Hepatic stellate cell (primary cell): ENCODE results near the gene APC.
"Not testable (repeated sequence)": the region's sequence is repeated elsewhere in the genome, so short reads cannot be mapped to it uniquely, and the experiment has no call there.

Experiments
- DNase-seq: peaks from one replicate; pipeline ENCODE4 v3.0.0; 2011; ENCODE audit warnings: low spot score

APC gene

DNA sequence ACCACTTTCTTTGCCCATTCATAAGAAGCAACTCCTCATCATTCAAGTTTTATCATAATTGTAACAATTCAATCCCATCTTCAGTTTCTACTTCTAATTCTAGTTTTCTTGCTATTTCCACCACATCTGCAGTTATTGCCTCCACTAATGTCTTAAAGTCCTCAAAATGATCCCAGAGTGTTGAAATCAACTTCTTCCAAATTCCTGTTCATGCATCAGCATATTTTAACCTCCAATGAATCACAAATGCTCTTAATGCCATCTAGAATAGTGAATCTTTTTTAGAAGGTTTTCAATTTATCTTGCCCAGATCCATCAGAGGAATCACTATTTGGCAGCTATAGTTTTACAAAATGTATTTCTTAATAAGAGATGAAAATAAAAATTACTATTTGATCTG, 120.2 kb downstream of the APC start:
- no peak for DNase-seq

DNA sequence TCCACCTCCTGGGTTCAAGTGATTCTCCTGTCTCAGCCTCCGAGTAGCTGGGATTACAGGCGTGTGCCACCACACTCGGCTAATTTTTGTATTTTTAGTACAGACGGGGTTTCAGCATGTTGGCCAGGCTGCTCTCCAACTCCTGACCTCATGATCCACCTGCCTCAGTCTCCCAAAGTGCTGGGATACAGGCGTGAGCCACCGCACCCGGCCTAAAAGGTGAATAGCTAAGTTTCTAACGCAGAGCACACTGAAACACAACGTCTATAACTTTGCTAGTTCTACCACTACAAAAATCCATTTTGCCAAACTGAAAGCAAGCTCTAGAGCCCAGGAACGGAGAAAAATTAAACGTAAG, 122.9 kb downstream of the APC start:
- DNase-seq: not testable (repeated sequence)

DNA sequence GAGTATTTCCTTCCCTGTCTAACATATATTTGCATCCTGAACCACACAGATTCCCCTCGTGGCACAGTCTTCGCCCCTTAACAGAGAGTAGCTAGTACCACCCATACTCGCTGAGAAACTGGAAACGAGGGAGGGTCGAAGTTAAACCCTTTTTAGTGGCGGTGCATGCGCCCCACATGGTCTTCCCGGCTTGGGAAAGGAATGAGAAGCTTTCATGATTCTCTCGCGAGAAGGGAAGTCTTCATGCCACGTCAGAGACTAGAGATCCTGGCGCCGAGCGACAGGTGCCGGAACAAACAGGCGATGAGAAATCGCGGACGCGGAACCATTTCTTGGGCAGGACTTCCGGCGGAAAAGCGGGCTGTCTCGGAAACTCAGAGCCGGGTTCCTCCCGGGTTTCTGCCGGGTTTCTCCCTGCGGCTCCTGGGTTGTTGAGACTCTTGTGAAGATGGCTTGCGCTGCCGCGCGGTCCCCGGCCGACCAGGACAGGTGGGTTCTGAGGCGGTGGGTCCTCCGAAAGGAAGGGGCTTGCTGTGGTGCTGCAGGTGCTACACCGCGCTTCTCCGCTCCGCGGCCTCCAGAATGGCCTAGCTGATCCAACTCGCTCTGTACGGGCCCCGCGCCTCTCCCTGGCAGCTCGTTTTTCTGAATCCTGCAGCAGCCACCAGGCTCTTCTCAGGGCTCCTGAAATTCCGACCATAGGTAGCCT, 123.4 kb downstream of the APC start, which contains the start of gene SRP19:
SRP19 (plus strand) TSS at position 359 of the 709 bp plus-strand sequence; CDS start at position 449, 90 bp downstream.
- DNase-seq: peak; percentile 94

DNA sequence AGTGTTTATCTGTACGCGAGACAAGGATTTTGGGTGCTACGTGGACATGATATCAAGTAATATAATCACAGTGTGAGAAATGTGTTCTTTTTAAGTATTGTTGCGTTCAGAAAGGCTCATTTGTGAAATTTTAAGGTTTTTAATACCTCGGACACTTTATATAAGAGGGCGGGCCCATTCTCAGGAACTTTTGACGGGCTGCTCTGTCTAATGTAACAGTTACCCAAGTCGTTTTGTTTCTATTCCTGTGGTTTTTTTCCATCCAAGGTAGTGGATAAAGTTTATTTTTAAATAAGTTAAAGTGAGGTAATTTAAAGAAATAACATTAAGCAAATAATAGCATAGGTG, 123.9 kb downstream of the APC start:
- DNase-seq: no peak

DNA sequence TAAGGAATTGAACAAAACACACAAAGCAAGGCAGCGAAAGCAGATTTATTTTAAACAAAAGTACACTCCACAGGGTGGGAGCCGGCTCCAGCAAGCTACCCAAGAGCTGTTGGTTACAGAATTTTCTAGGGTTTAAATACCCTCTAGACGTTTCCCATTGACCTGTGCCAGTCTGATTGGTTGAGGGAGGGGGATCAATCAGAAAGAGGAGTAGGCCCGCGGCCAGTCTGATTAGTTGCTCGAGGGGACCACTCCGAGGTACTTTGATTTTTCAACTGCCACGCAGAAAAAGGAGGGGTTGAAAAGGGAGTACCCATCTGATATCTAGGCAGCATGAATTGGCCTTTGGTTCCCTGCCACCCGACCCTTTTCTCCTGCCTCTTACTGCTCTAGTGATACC, 124.4 kb downstream of the APC start:
- no peak for DNase-seq

DNA sequence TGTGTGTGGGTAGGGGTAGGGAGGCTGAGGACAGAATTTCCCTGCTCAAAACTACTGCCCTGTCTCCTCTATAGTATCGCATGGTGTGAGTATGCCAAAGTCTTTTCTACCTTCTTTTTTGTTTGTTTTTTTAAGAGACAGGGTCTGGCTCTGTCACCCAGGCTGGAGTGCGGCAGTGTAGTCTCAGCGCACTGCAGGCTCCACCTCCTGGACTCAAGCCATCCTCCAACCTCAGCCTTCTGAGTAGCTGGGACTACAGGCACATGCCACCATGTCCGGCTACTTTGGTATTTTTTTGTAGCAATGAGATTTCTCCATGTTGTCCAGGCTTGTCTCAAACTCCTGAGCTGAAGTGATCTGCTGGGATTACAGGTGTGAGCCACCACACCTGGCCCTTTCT, 125.9 kb downstream of the APC start:
- no peak for DNase-seq

DNA sequence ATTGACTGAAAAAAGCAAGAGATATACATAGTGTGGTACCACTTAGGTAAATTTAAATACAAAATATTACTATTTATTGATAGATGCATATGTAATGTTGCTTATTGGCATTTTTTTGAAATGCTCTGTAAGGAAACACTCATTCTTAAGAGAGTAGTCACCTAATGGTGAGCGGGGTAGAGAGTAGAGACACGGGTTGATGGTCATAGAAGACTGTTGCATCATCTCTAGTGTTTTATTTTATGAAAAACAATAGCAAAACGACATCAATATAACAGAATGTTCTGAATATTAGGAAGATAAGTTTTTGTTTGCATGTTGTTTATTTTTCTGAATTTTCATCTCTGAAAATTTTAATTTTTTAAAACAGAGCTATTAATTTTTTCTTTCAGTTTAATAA, 127.4 kb downstream of the APC start:
- DNase-seq: no peak

DNA sequence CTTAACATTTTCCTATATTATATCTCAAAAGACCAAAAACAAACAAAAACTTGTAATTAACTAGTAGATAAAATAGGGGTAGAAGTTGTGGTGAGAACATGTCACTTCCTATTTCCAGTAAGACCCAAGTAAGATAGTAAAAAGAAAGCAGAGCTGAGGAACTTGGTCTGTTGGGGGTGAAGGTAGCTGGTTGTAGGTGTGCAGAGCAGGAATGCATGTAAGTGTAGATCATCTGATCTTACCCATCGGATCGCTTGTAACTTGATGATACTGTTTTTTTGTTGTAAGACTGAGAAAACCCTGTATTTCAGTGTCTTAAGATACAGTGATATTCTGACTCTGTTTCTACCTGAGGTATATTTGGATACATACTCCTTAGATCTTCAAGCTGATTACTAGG, 129.1 kb downstream of the APC start:
- no peak for DNase-seq

DNA sequence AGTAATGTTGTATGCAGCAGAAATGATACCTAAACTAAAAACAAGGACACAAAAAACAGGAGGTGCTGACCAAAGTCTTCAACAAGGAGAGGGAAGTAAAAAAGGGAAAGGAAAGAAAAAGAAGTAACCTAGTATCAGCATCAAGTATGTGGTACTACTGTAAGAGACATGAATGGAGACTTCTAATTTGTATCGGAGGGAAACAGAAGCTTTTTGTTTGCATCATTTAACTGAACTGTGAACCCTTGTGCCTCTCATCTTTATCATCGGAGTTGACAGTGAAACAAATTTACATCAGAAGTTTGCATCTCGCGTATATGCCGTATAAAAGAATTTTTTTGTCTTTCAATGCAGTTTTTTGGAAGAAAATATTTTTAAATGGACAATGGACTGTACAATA, 129.7 kb downstream of the APC start:
- no peak for DNase-seq

DNA sequence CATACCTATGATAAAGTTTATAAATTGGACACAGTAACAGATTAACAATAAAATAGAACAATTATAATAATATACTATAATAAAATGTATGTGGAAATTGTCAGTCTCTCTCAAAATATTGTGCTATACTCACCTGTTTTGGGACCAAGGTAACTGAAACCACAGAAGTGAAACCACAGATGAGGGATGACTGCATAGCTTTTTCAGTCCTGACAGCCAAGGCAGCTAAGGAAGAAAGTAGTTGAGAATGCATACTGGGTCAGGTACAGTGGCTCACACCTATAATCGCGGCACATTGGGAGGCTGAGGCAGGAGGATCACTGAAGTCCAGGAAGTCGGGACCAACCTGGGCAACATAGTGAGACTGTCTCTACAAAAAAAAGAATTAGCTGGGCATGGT, 132.3 kb downstream of the APC start:
- no peak for DNase-seq

DNA sequence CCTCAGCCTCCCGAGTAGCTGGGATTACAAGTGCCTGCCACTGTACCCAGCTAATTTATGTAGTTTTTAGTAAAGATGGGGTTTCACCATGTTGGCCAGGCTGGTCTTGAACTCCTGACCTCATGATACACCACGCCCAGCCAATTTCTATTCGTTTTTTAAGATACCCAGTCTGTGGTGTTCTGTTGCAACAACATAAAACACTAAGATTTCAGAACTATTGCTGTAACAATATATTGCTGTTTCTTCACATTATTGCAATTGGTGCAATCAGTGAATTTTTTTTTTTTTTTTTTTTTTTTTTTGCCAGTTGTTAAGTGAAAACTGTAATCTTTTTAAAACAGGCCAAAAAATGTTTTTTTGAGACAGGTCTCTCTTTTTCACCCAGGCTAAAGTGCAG, 133.3 kb downstream of the APC start:
- no peak for DNase-seq

DNA sequence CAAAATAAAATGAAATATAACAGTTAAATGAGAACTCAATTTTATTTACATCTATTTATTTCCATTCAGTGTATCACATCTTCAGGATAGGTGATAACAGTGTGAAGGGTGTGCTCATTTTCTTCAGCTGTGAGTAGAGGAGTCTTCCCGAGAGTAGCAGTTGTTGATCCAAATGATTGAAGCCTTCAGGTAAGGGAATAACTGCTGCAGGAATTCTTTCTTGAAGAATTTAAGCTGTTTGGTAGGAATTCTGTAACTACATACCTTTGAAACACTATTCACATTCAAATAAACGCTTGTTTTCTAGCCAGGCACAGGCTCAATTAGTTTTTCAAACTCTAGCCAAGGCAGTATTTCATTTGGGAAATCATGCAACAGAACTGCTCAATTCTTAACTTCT, 138.7 kb downstream of the APC start:
- DNase-seq: no peak

DNA sequence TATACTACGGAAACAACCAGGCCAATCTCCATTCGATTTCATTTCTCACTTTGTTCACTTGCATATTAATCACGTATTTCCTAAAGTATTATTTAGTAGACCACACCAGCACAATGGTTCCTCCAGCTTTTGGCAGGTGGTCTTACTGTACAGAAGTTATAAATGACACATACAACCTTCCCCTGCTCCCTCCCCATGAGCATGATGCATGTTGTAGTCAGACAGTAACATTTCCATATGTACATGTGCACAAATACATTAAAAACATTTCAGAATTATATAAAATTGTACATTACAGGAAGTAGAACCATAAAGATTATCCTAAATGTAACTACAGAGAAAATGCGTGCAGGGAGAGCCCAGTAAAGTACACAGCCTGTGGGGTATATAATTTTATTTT, 140.4 kb downstream of the APC start:
- DNase-seq: no peak

DNA sequence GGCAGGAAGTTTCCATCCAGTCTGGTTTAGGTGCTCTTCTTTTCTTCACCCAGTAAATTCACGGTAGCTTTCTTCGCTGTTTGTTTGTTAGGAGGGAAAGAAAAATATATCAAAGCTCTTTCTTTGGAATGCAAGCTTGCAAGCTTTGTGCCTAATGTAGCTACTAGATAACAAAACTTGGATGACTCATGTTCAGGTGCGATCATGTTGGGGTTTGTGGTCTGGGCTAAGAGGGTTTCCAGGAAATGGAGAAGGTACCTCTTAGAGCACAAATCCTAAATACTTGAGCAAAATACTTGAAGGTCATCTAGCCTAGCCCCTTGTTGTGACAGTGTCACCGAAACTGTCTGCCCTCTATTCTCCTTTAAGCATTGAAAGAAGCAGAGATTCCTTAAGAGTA, 141.1 kb downstream of the APC start:
- DNase-seq: no peak

DNA sequence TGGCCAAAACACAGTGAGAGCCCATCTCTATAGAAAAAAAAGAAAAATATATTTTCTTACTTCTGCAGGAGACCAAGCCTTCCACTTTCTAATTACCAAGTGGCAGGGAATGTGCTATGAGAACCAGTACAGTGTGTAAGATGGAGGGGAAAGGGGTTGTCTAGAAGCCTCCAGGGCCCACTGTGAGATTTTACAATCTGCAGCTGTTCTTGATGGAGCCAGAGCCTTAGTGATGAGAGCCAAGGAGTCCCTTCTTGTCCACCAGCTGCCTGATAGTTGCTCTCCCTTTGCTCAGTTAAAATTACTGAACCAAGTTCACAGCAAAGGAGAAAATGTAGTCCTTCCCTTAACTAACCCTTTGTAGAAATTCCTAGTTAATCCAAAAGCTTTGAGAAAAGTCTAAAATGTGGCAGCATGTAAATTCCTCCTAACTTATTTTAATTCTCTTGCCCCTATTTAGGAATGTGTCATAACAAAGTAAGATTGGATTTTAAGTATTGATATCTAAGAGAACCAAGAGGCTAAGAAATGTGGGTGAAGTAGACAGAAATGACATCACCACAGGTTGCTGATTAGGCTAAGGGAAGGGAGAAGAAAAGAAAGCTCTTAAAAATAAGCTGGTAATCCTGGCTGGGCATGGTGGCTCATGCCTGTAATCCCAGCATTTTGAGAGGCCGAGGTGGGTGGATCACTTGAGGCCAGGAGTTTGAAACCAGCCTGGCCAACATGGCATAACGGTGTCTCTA, 142.7 kb downstream of the APC start:
- DNase-seq: no peak

DNA sequence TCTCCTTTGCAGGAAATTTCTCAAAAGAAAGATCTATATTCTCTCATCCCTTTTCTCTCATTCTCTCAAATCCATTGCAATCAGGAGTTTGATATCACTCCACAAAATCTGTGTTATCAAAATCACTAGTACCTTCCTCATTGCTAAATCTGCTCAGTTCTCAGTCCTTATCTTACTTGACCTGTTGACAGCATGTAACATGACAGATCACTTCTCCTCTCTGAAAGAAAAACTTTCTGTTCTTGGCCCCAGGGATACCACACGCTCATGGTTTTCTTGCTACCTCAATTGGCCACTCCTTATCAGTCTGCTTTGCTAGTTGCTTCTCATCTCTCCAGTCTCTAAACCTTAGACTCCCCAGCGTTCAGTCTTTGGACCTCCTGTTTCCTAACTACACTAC, 145.5 kb downstream of the APC start:
- no peak for DNase-seq

DNA sequence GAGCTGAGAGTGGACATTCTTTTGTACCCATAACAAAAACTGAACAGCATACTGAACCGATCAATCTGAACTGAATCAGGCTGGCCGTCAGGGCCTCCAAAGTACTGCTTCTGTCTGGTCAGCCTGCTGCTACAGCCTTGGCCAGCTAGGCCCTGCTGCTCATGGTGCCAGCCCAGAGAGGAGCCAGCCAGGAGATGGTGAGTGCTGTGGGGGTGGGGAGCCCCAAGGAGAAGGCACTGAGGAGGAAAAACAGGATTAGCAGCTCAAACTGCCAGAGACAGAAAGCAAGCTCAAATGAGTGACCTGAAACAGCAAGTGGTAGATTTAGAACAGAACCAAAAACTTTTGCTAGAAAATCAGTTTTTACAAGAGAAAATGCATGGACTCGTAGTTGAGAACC, 147.3 kb downstream of the APC start:
- DNase-seq: no peak

DNA sequence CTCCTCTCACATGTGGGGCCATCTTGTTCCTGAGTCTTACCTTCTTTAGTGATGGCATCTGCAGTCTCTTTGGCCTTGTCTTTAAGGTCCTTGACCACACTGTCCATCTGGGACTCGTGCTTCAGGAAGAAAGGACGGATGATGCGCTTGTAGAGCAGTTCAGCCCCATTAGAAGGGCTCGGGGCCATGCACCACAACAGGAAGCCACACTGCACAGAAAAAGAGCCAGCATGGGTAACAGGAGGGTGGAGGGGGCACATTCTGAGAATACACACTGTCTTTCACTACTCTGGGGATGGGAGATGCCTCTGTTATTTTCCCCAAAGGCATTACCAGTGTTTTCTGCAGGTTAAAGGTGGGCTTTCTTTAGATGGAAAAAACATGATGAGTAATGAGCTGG, 149.3 kb downstream of the APC start:
- DNase-seq: no peak

DNA sequence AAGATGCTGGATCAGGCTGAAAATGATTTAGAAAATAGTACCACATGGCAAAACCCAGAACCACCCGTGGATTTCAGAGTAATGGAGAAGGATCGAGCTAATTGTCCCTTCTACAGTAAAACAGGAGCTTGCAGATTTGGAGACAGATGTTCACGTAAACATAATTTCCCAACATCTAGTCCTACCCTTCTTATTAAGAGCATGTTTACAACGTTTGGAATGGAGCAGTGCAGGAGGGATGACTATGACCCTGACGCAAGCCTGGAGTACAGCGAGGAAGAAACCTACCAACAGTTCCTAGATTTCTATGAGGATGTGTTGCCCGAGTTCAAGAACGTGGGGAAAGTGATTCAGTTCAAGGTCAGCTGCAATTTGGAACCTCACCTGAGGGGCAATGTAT, 154.4 kb downstream of the APC start:
- not testable (repeated sequence) for DNase-seq

DNA sequence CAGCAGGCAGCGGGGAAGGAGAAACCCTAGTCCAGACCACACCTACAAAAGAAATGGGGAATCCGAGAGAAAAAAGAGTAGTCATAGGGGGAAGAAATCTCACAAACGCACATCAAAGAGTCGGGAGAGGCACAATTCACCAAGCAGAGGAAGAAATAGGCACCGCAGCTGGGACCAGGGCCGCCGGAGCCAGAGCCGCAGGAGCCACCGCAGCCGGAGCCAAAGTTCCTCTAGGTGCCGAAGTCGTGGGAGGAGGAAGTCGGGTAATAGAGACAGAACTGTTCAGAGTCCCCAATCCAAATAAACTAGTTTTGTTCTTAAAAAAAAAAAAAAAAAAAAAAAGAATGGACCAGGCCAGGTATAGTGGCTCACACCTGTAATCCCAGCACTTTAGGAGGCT, 155.1 kb downstream of the APC start:
- DNase-seq: no peak

DNA sequence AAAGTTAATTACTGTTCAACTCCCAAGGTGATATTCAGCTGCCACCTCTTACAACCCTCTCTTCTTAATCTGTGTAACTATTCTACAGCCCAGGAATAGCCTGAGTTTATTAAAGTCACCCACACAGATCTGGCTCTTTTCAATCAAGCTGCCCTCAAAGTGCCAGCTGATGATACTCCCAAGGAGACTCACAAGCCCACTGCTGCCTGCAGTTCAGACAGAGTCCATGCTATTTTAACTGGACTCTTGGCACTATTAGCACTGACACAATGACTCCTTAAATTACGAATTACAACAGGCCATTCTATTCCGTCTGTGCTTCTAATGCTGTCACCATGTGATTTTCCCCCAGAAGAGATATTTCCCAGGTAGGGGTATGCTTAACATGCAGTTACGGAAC, 158.0 kb downstream of the APC start:
- no peak for DNase-seq
